Upper lobe of left lung (tissue), 4 donors: ENCODE results near the gene ACY1.

Source experiments
- CTCF ChIP-seq, 6 experiments: fragments of 450-650 bp in 4 of 6; fragments of 200-600 bp in 2 of 6; sonication (generic) in 2 of 6; IDR thresholded peaks; one replicate each; pipeline ENCODE4 v1.5.1; 2016 to 2019; ENCODE audit warnings: antibody characterized with exemption in 6 of 6
- POLR2A ChIP-seq, 4 donors: fragments of 450-650 bp; IDR thresholded peaks; one replicate each; pipeline ENCODE4 v1.5.1; 2016 to 2017; ENCODE audit warnings: antibody characterized with exemption in 4 of 4, mild to moderate bottlenecking in 2 of 4

DNA sequence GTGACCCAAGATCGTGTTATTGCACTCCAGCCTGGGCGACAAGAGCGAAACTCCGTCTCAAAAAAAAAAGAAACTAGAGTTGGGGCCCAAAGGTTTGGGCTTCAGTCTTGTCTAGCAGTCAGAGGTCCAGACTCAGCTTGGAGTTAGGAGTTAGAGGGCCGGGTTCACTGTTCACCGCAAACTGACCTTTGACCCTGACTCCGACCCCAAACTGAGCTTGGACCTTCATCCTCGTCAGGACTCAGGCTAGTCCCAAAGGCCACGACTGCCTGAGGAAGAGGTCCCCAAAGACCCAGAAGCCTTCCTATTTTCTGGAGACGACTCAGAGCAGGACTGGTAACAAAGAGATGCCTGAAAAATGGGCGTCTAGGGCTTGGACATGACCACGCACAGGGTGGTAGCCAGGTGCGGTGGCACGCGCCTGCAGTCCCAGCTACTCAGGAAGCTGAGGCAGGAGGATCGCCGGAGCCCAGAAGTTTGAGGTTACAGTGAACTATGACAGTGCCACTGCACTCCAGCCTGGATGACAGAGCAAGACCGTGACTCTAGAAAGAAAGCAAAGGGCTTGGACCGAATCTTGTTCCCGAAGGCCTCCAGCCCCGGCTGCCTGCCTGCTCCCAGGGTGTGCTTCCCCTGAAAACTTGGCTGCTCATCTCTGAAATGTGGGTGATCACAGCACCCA is 35.1 kb downstream of the ACY1 start:
- TF ChIP-seq CTCF (IDR thresholded peaks at IDR 0.05) (no peak), POLR2A (IDR thresholded peaks at IDR 0.05) (no peak)
